HCT116 (cell line): ENCODE data around the gene SUSD4. TPM values are rescaled to one million over a fixed set of nuclear protein-coding genes. Genes with fewer than 3 reads are reported as not detected.

Experiments used
- ATAC-seq: fragments of 200-7000 bp; cut with Tn5 transposase; 2 replicates; pipeline ENCODE4 v1.9.1; 2020; ENCODE audit warnings: mild to moderate bottlenecking, moderate library complexity
- BruUV-seq: library from RNA; stranded (reverse); fragments of 400-500 nt; replicated peaks from 2 replicates; lab custom pipeline; 2021; lab: Mats Ljungman, UMichigan
- CTCF ChIA-PET: fragments of 300-600 bp; sonication (Branson Sonifier 250); formaldehyde crosslinking; loops from one replicate; lab custom pipeline; 2021; ENCODE audit warnings: antibody characterized with exemption; lab: Charles Lee
- POLR2A ChIA-PET: fragments of 300-600, 350-600 bp; sonication (Branson Sonifier 250); formaldehyde crosslinking; loops from one replicate; lab custom pipeline; 2021; ENCODE audit warnings: antibody characterized with exemption; lab: Charles Lee
- RAD21 ChIA-PET, 2 experiments: fragments of 300-600 bp; sonication (Branson Sonifier 250); formaldehyde crosslinking; loops; one replicate each; lab custom pipeline; 2023; ENCODE audit warnings: low total read pairs in 2 of 2; ENCODE audit not compliant: uncharacterized antibody in 2 of 2, unreplicated experiment in 2 of 2, low non-redundant PET in 1 of 2; lab: Charles Lee
- DNase-seq: peaks from one replicate; pipeline ENCODE4 v3.0.0-alpha.2; 2010; ENCODE audit warnings: low read depth, low spot score
- H2AFZ ChIP-seq: fragments of 200-600 bp; shearing (Covaris generic), sonication (generic); 2 replicates; pipeline ENCODE4 v1.6.1; 2017; ENCODE audit warnings: low read depth, mixed run types, mixed read lengths, antibody characterized with exemption, low read length; ENCODE audit not compliant: poor library complexity, severe bottlenecking
- H3K27ac ChIP-seq: 2 replicates; pipeline ENCODE4 v1.5.1; 2012; ENCODE audit warnings: low read depth, low read length
- H3K27me3 ChIP-seq: fragments of 200-600 bp; sonication (generic); 2 replicates; pipeline ENCODE4 v1.6.1; 2016; ENCODE audit warnings: mixed run types, low read length, mixed read lengths; ENCODE audit not compliant: insufficient read depth
- H3K36me3 ChIP-seq, 2 experiments: fragments of 200-500 bp in 1 of 2; fragments of 200-600 bp in 1 of 2; sonication (Bioruptor generic) in 1 of 2; sonication (generic) in 1 of 2; 2 replicates each; pipeline versions ENCODE4 v1.5.1 to v1.6.1; 2014 to 2016; ENCODE audit warnings: low read length in 2 of 2, inconsistent platforms in 1 of 2, mixed read lengths in 1 of 2, mixed run types in 1 of 2; ENCODE audit not compliant: insufficient read depth in 2 of 2, control insufficient read depth in 1 of 2
- H3K4me1 ChIP-seq, 2 experiments: fragments of 200-600 bp in 1 of 2; sonication (generic) in 1 of 2; 2 replicates each; pipeline versions ENCODE4 v1.5.1 to v1.6.1; 2012 to 2017; ENCODE audit warnings: low read length in 2 of 2, inconsistent platforms in 1 of 2, mild to moderate bottlenecking in 1 of 2, mixed read lengths in 1 of 2, mixed run types in 1 of 2, moderate library complexity in 1 of 2; ENCODE audit not compliant: insufficient read depth in 2 of 2, control insufficient read depth in 1 of 2
- H3K4me2 ChIP-seq: fragments of 200-600 bp; sonication (generic); 2 replicates; pipeline ENCODE4 v1.6.1; 2017; ENCODE audit warnings: mixed run types, low read length, mixed read lengths
- H3K4me3 ChIP-seq, 2 experiments: fragments of 200-600 bp in 1 of 2; sonication (generic) in 1 of 2; replicated peaks in 1 of 2; 2 replicates each; pipeline ENCODE4 v1.5.1; 2011 to 2016; ENCODE audit warnings: low read length in 2 of 2, control low read depth in 1 of 2, low read depth in 1 of 2, mild to moderate bottlenecking in 1 of 2, mixed read lengths in 1 of 2, mixed run types in 1 of 2
- H3K79me2 ChIP-seq: fragments of 200-600 bp; sonication (generic); 2 replicates; pipeline ENCODE4 v1.6.1; 2017; ENCODE audit warnings: mild to moderate bottlenecking, mixed run types, low read length, moderate library complexity, mixed read lengths; ENCODE audit not compliant: insufficient read depth
- H3K9ac ChIP-seq: fragments of 200-600 bp; sonication (generic); 2 replicates; pipeline ENCODE4 v1.6.1; 2016; ENCODE audit warnings: low read length, mixed read lengths
- H3K9me2 ChIP-seq: fragments of 200-600 bp; sonication (generic), shearing (Covaris generic); 2 replicates; pipeline ENCODE4 v1.6.1; 2017; ENCODE audit warnings: mixed run types, mild to moderate bottlenecking, moderate library complexity; ENCODE audit not compliant: insufficient read depth
- H3K9me3 ChIP-seq, 2 experiments: fragments of 200-500 bp in 1 of 2; fragments of 200-600 bp in 1 of 2; sonication (Bioruptor generic) in 1 of 2; sonication (generic) in 1 of 2; 2 replicates each; pipeline ENCODE4 v1.6.1; 2014 to 2017; ENCODE audit warnings: low read length in 2 of 2, mixed read lengths in 2 of 2, inconsistent platforms in 1 of 2, low read depth in 1 of 2, mild to moderate bottlenecking in 1 of 2, mixed run types in 1 of 2, moderate library complexity in 1 of 2; ENCODE audit not compliant: control insufficient read depth in 1 of 2, insufficient read depth in 1 of 2
- H4K20me1 ChIP-seq: fragments of 200-600 bp; sonication (generic), shearing (Covaris generic); 2 replicates; pipeline ENCODE4 v1.6.1; 2017; ENCODE audit warnings: mixed run types, mild to moderate bottlenecking, moderate library complexity; ENCODE audit not compliant: insufficient read depth
- CBX3 ChIP-seq: IDR thresholded peaks from 2 replicates; pipeline ENCODE4 v1.6.1; 2012; ENCODE audit warnings: low read depth
- EGR1 ChIP-seq: IDR thresholded peaks from 2 replicates; pipeline ENCODE4 v1.6.1; 2012; ENCODE audit warnings: low read depth
- ELF1 ChIP-seq: IDR thresholded peaks from 2 replicates; pipeline ENCODE4 v1.6.1; 2012; ENCODE audit warnings: low read depth, borderline replicate concordance
- FOSL1 ChIP-seq: IDR thresholded peaks from 2 replicates; pipeline ENCODE4 v1.6.1; 2012; ENCODE audit warnings: low read depth
- JUND ChIP-seq: IDR thresholded peaks from 2 replicates; pipeline ENCODE4 v1.6.1; 2012
- SP1 ChIP-seq: IDR thresholded peaks from 2 replicates; pipeline ENCODE4 v1.6.1; 2012; ENCODE audit warnings: low read depth
- SRF ChIP-seq: IDR thresholded peaks from 2 replicates; pipeline ENCODE4 v1.6.1; 2012; ENCODE audit warnings: low read depth
- YY1 ChIP-seq: IDR thresholded peaks from 2 replicates; pipeline ENCODE4 v1.6.1; 2011; ENCODE audit warnings: low read length, low read depth, moderate library complexity, mild to moderate bottlenecking; ENCODE audit not compliant: insufficient replicate concordance; ENCODE audit errors: extremely low read depth
- ZFX ChIP-seq: fragments of 450-650 bp; IDR thresholded peaks from 2 replicates; pipeline ENCODE4 v1.6.1; 2017
- intact Hi-C: fragments of 100-400 bp; cut with micrococcal nuclease; formaldehyde crosslinking; loops from 2 replicates; pipeline ENCODE4 v1.10.0; 2022
- total RNA-seq: library from RNA; stranded (reverse); gene quantifications from one replicate; pipeline ENCODE4 v1.2.1, GENCODE V29; 2021; ENCODE audit not compliant: unreplicated experiment
- TF ChIP-seq, protein P1 (sequence below): IDR thresholded peaks from 2 replicates; pipeline ENCODE4 v1.6.1; 2012
- TF ChIP-seq, protein P2 (sequence below): IDR thresholded peaks from 2 replicates; pipeline ENCODE4 v1.6.1; 2011; ENCODE audit warnings: mild to moderate bottlenecking, low read length, moderate library complexity; ENCODE audit not compliant: insufficient replicate concordance; ENCODE audit errors: extremely low read depth
- TF ChIP-seq, protein P3 (sequence below): IDR thresholded peaks from 2 replicates; pipeline ENCODE4 v1.6.1; 2012; ENCODE audit warnings: low read depth

The SUSD4 gene
- total RNA-seq, 1 experiment from 2014 or later: 0.59 TPM

DNA sequence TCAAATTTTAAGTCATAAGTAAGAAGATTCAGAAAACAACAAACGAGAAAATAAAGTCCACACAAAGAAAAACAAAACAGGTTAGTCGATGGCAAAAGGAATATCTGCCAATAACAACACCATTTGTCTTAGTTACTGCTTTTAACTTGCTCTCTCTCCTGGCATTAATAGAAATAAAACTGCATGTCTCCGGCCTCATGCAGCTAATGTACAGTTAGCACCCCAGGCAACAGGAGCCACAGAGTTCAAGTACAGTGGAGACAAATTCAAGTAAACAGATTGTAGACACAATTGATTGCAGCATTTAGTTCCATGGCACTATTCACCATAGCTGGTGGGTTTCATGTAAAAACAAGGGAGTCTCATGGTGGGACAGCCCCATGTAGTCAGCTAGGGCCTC is 33.5 kb downstream of the SUSD4 start:
- H3K27me3 ChIP-seq: peaks cover 40% of the 10 kb centered on the region
- no peak overlapping the region for H3K27ac ChIP-seq
- no TSS peak for BruUV-seq
- TF ChIP-seq SRF (no peak), EGR1 (no peak), ELF1 (no peak), CBX3 (no peak), FOSL1 (no peak), ZFX (no peak), YY1 (no peak), SP1 (no peak), JUND (no peak)
- TF ChIP-seq, protein P1, sequence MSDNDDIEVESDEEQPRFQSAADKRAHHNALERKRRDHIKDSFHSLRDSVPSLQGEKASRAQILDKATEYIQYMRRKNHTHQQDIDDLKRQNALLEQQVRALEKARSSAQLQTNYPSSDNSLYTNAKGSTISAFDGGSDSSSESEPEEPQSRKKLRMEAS: no peak
- TF ChIP-seq, protein P2, sequence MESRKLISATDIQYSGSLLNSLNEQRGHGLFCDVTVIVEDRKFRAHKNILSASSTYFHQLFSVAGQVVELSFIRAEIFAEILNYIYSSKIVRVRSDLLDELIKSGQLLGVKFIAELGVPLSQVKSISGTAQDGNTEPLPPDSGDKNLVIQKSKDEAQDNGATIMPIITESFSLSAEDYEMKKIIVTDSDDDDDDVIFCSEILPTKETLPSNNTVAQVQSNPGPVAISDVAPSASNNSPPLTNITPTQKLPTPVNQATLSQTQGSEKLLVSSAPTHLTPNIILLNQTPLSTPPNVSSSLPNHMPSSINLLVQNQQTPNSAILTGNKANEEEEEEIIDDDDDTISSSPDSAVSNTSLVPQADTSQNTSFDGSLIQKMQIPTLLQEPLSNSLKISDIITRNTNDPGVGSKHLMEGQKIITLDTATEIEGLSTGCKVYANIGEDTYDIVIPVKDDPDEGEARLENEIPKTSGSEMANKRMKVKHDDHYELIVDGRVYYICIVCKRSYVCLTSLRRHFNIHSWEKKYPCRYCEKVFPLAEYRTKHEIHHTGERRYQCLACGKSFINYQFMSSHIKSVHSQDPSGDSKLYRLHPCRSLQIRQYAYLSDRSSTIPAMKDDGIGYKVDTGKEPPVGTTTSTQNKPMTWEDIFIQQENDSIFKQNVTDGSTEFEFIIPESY: no peak
- TF ChIP-seq, protein P3, sequence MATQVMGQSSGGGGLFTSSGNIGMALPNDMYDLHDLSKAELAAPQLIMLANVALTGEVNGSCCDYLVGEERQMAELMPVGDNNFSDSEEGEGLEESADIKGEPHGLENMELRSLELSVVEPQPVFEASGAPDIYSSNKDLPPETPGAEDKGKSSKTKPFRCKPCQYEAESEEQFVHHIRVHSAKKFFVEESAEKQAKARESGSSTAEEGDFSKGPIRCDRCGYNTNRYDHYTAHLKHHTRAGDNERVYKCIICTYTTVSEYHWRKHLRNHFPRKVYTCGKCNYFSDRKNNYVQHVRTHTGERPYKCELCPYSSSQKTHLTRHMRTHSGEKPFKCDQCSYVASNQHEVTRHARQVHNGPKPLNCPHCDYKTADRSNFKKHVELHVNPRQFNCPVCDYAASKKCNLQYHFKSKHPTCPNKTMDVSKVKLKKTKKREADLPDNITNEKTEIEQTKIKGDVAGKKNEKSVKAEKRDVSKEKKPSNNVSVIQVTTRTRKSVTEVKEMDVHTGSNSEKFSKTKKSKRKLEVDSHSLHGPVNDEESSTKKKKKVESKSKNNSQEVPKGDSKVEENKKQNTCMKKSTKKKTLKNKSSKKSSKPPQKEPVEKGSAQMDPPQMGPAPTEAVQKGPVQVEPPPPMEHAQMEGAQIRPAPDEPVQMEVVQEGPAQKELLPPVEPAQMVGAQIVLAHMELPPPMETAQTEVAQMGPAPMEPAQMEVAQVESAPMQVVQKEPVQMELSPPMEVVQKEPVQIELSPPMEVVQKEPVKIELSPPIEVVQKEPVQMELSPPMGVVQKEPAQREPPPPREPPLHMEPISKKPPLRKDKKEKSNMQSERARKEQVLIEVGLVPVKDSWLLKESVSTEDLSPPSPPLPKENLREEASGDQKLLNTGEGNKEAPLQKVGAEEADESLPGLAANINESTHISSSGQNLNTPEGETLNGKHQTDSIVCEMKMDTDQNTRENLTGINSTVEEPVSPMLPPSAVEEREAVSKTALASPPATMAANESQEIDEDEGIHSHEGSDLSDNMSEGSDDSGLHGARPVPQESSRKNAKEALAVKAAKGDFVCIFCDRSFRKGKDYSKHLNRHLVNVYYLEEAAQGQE: no peak
- POLR2A ChIA-PET: no interaction called here
- no peak overlapping the region for H3K4me2 ChIP-seq
- H3K4me1 ChIP-seq: peaks cover 7 to 9% of the 10 kb centered on the region in 2 experiments; a peak in 3 of 4 replicates
- CTCF ChIA-PET: interaction anchor here (1.1 kb wide), 1 partner anchor 155 kb away, joined by 3 read pairs; no protein-coding TSS in a partner anchor
- H4K20me1 ChIP-seq: no peaks in the 10 kb centered on the region
- H3K79me2 ChIP-seq: no peaks in the 10 kb centered on the region
- RAD21 ChIA-PET: no interaction called here
- no peak overlapping the region for H3K9ac ChIP-seq
- no peak overlapping the region for H3K4me3 ChIP-seq
- ATAC-seq (no peak), DNase-seq (no peak)
- no peaks in the 10 kb centered on the region for H3K36me3 ChIP-seq
- H3K9me3 ChIP-seq: no peaks in the 10 kb centered on the region
- intact Hi-C loops: no loop called here
- no peak overlapping the region for H2AFZ ChIP-seq
- no peaks in the 10 kb centered on the region for H3K9me2 ChIP-seq
